A549 (cell line): ENCODE data around the gene UBE2E2. TPM values are rescaled to one million over a fixed set of nuclear protein-coding genes. Genes with fewer than 3 reads are reported as not detected.

Source experiments
- ATAC-seq, 2 experiments: fragments of 200-7000 bp in 1 of 2; fragments of >200 bp in 1 of 2; cut with Nextera tagmentation in 1 of 2; cut with Tn5 transposase in 1 of 2; 3 replicates each; pipeline versions ENCODE4 v1.8.0 to v1.9.1; 2018 to 2020; ENCODE audit warnings: mild to moderate bottlenecking in 1 of 2, moderate library complexity in 1 of 2
- CTCF ChIA-PET: fragments of 300-600 bp; sonication (Branson Sonifier 250); formaldehyde crosslinking; extraction: SDS; loops from one replicate; lab custom pipeline; 2021; ENCODE audit warnings: antibody characterized with exemption, inconsistent platforms; lab: Yijun Ruan, JAX
- POLR2A ChIA-PET: fragments of 350-600 bp; formaldehyde crosslinking; extraction: SDS; loops from one replicate; lab custom pipeline; 2021; ENCODE audit warnings: antibody characterized with exemption, inconsistent platforms; lab: Yijun Ruan, JAX
- DNase-seq, 2 experiments: peaks; one replicate each; pipeline versions ENCODE4 v3.0.0 to v3.0.0-alpha.2; 2011 to 2016; ENCODE audit warnings: low read depth in 1 of 2, low spot score in 1 of 2
- FAIRE-seq: peaks from 2 replicates; lab custom pipeline; 2011; peaks lifted over from hg19 to GRCh38; lab: Jason Lieb, UNC
- H3K27ac ChIP-seq, 2 experiments: fragments of >200 bp; sonication (Bioruptor Twin); formaldehyde crosslinking; 3 replicates each; pipeline ENCODE4 v1.5.1; 2016 to 2017
- H3K4me1 ChIP-seq: fragments of >200 bp; sonication (Bioruptor Twin); formaldehyde crosslinking; 3 replicates; pipeline ENCODE4 v1.6.1; 2016
- H3K4me2 ChIP-seq: fragments of >200 bp; sonication (Bioruptor Twin); formaldehyde crosslinking; 3 replicates; pipeline ENCODE4 v1.6.1; 2016
- H3K4me3 ChIP-seq: fragments of >200 bp; sonication (Bioruptor Twin); formaldehyde crosslinking; 3 replicates; pipeline ENCODE4 v1.5.1; 2016
- H3K9me3 ChIP-seq: fragments of >200 bp; sonication (Bioruptor Twin); formaldehyde crosslinking; 3 replicates; pipeline ENCODE4 v1.6.1; 2016
- BHLHE40 ChIP-seq: IDR thresholded peaks from 2 replicates; pipeline ENCODE4 v1.6.1; 2012; ENCODE audit warnings: low read depth, low read length, inconsistent platforms
- CBX8 ChIP-seq: fragments of 200-600 bp; sonication (generic); IDR thresholded peaks from 2 replicates; pipeline ENCODE4 v1.6.1; 2016
- CEBPB ChIP-seq, 2 experiments: fragments of >200 bp in 1 of 2; sonication (Bioruptor Twin) in 1 of 2; formaldehyde crosslinking in 1 of 2; IDR thresholded peaks; 2 replicates each; pipeline ENCODE4 v1.6.1; 2012 to 2016
- EHF ChIP-seq: fragments of 250-450 bp; sonication (Bioruptor Pico); IDR thresholded peaks from 2 replicates; pipeline ENCODE4 v1.5.0; 2020; ENCODE audit warnings: mild to moderate bottlenecking
- EHMT2 ChIP-seq: fragments of 200-600 bp; sonication (generic); IDR thresholded peaks from 2 replicates; pipeline ENCODE4 v1.6.1; 2016; ENCODE audit warnings: antibody characterized with exemption, low read depth, mild to moderate bottlenecking, moderate library complexity
- EP300 ChIP-seq, 2 experiments: fragments of >200 bp; sonication (Bioruptor Twin); formaldehyde crosslinking; IDR thresholded peaks; 2 replicates in 1 of 2; 3 replicates in 1 of 2; pipeline ENCODE4 v1.6.1; 2016 to 2017
- ESRRA ChIP-seq: fragments of 150-350 bp; IDR thresholded peaks from 2 replicates; pipeline ENCODE4 v1.6.1; 2014; ENCODE audit warnings: mild to moderate bottlenecking, low read length, borderline replicate concordance
- FOSB ChIP-seq: fragments of 250-450 bp; sonication (Bioruptor Pico); IDR thresholded peaks from 2 replicates; pipeline ENCODE4 v1.5.0; 2020; ENCODE audit warnings: mild to moderate bottlenecking, moderate library complexity
- FOSL2 ChIP-seq, 2 experiments: fragments of 450-650 bp in 1 of 2; fragments of >200 bp in 1 of 2; sonication (Bioruptor Twin) in 1 of 2; formaldehyde crosslinking; IDR thresholded peaks; 2 replicates each; pipeline versions ENCODE4 v1.5.0 to v1.6.1; 2016 to 2020; ENCODE audit warnings: mild to moderate bottlenecking in 1 of 2, moderate library complexity in 1 of 2
- GATA3 ChIP-seq: IDR thresholded peaks from 2 replicates; pipeline ENCODE4 v1.6.1; 2012; ENCODE audit warnings: borderline replicate concordance
- HOXA7 ChIP-seq: fragments of 250-450 bp; sonication (Bioruptor Pico); IDR thresholded peaks from 2 replicates; pipeline ENCODE4 v1.5.0; 2020; ENCODE audit warnings: mild to moderate bottlenecking, moderate library complexity
- JUNB ChIP-seq: fragments of >200 bp; sonication (Bioruptor Twin); formaldehyde crosslinking; IDR thresholded peaks from 2 replicates; pipeline ENCODE4 v1.6.1; 2016
- MAFK ChIP-seq: fragments of 450-650 bp; IDR thresholded peaks from 2 replicates; pipeline ENCODE4 v1.6.1; 2014; ENCODE audit not compliant: partially characterized antibody
- MYC ChIP-seq: IDR thresholded peaks from 2 replicates; pipeline ENCODE4 v1.6.1; 2012; ENCODE audit warnings: mild to moderate bottlenecking, inconsistent platforms, low read length, improper control_type of control experiment, borderline replicate concordance
- NR3C1 ChIP-seq: fragments of >200 bp; sonication (Bioruptor Twin); formaldehyde crosslinking; IDR thresholded peaks from 3 replicates; pipeline ENCODE4 v1.6.1; 2017
- POLR2AphosphoS2 ChIP-seq: conservative IDR thresholded peaks from 2 replicates; pipeline ENCODE4 v1.6.1; 2012; ENCODE audit warnings: low read length, improper control_type of control experiment, inconsistent platforms
- RCOR1 ChIP-seq: fragments of 150-350 bp; IDR thresholded peaks from 2 replicates; pipeline ENCODE4 v1.6.1; 2014; ENCODE audit warnings: antibody characterized with exemption, low read length, low read depth
- RFX5 ChIP-seq: fragments of 450-650 bp; IDR thresholded peaks from 2 replicates; pipeline ENCODE4 v1.7.1; 2014; ENCODE audit warnings: antibody characterized with exemption, mild to moderate bottlenecking, moderate library complexity
- SREBF2 ChIP-seq: fragments of 450-650 bp; IDR thresholded peaks from 2 replicates; pipeline ENCODE4 v1.6.1; 2014; ENCODE audit warnings: mild to moderate bottlenecking, moderate library complexity
- TP53 ChIP-seq: fragments of 250-450 bp; sonication (Bioruptor Pico); IDR thresholded peaks from 2 replicates; pipeline ENCODE4 v1.5.0; 2021; ENCODE audit warnings: mild to moderate bottlenecking, moderate library complexity
- ZSCAN20 ChIP-seq: fragments of 250-450 bp; sonication (Bioruptor Pico); IDR thresholded peaks from 2 replicates; pipeline ENCODE4 v1.8.0; 2022; ENCODE audit warnings: mild to moderate bottlenecking, moderate library complexity
- WGBS: methylation state at CpG from one replicate; pipeline ENCODE4 v1.1.6; 2017; ENCODE audit errors: missing lambda C conversion rate; 5-methylcytosine and 5-hydroxymethylcytosine counted together
- polyA plus RNA-seq, 4 experiments: library from polyadenylated mRNA; depleted of rRNA in 3 of 4; stranded (reverse); fragments of >200 nt; fragmentation: RNase III in 1 of 4; extraction: RNeasy Plus Mini Kit Qiagen cat#74134 plus additional on column Dnase treatment in 1 of 4; gene quantifications; 2 replicates in 3 of 4; 3 replicates in 1 of 4; pipeline ENCODE4 v1.2.3, GENCODE V29; 2011 to 2017
- TF ChIP-seq, protein P1 (sequence below): fragments of 200-600 bp; sonication (generic); IDR thresholded peaks from 2 replicates; pipeline ENCODE4 v1.6.1; 2016; ENCODE audit warnings: antibody characterized with exemption, mild to moderate bottlenecking, moderate library complexity
- TF ChIP-seq, protein P2 (sequence below): fragments of 450-650 bp; IDR thresholded peaks from 2 replicates; pipeline ENCODE4 v1.6.1; 2014; ENCODE audit warnings: antibody characterized with exemption

The UBE2E2 gene
- polyA plus RNA-seq, 2 of the 4 experiments (the other 2 are of a cell fraction) = 28.3 to 56.1 TPM

DNA sequence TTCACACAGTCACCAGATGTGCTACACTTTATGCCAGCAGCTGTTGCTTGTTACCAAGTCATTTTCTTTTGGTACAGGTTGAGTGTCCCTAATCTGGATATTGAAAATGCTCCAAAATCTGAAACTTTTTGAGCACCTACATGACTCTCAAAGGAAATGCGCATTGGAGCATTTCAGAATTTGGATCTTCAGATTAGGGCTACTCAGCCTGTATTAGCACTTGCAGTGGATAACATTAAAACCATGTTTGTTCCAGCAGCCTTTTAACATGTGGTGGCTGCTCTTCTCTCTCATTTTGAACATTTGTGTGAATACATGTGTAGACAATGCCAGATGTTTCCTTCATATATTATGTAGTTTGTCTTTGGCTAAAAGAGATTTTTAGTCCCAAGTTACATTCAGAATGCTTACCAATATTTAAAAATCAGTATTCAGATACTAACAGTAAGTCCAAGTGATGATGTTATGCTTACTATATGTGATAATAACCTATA, 371.7 kb downstream of the UBE2E2 start:
- DNase-seq (no peak), FAIRE-seq (no peak), ATAC-seq (no peak)
- CTCF ChIA-PET = no interaction called here
- TF ChIP-seq NR3C1 = no peak
- no peak for TF ChIP-seq FOSL2 (IDR thresholded peaks at IDR 0.05)
- TF ChIP-seq FOSL2 (CRISPR knock-in tag; IDR thresholded peaks at IDR 0.05) = no peak
- TF ChIP-seq CEBPB (IDR thresholded peaks at IDR 0.05) = no peak
- TF ChIP-seq, protein P1, sequence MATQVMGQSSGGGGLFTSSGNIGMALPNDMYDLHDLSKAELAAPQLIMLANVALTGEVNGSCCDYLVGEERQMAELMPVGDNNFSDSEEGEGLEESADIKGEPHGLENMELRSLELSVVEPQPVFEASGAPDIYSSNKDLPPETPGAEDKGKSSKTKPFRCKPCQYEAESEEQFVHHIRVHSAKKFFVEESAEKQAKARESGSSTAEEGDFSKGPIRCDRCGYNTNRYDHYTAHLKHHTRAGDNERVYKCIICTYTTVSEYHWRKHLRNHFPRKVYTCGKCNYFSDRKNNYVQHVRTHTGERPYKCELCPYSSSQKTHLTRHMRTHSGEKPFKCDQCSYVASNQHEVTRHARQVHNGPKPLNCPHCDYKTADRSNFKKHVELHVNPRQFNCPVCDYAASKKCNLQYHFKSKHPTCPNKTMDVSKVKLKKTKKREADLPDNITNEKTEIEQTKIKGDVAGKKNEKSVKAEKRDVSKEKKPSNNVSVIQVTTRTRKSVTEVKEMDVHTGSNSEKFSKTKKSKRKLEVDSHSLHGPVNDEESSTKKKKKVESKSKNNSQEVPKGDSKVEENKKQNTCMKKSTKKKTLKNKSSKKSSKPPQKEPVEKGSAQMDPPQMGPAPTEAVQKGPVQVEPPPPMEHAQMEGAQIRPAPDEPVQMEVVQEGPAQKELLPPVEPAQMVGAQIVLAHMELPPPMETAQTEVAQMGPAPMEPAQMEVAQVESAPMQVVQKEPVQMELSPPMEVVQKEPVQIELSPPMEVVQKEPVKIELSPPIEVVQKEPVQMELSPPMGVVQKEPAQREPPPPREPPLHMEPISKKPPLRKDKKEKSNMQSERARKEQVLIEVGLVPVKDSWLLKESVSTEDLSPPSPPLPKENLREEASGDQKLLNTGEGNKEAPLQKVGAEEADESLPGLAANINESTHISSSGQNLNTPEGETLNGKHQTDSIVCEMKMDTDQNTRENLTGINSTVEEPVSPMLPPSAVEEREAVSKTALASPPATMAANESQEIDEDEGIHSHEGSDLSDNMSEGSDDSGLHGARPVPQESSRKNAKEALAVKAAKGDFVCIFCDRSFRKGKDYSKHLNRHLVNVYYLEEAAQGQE = no peak
- TF ChIP-seq RCOR1 = no peak
- TF ChIP-seq EHMT2 = no peak
- no peak for TF ChIP-seq POLR2AphosphoS2
- TF ChIP-seq HOXA7 (CRISPR knock-in tag) = no peak
- no peak for TF ChIP-seq FOSB (CRISPR knock-in tag)
- TF ChIP-seq CBX8 = no peak
- TF ChIP-seq MYC = no peak
- TF ChIP-seq EP300 (IDR thresholded peaks at IDR 0.05) = no peak
- POLR2A ChIA-PET = no interaction called here
- Histone ChIP-seq H3K4me1 (peaks cover 42% of the 10 kb centered on the region), H3K4me2 (peak overlapping the region; percentile 72; the same call in 2 of the 3 replicates), H3K9me3 (no peaks in the 10 kb centered on the region), H3K4me3 (no peak overlapping the region), H3K27ac (peak overlapping the region; percentile 66 to 70; a peak in 5 of 6 replicates)
- WGBS = 93% methylated on average over 1 of the region's 1 CpG

DNA sequence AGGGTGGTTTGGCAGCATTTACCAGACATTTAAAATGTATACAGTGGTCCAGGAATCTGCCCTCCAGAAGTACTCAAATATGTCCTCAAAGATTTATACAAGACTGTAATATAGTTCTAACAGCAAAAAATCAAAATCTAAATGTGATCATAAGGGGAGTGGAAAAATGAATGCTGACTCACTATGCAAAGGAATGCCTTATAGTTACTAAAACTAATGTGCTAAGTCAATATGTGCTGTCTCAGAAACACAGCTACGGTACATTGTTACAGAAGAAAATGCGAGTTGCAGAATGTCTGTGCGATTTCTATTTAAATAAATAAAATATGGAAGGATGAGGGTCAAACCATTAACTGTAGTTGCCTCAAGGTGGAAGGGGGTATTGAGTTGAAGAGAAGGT, 372.6 kb downstream of the UBE2E2 start:
- DNase-seq (peak in 1 of 2 experiments; percentile 62), FAIRE-seq (peak; percentile 56)
- no peak overlapping the region; the same call in 2 of the 3 replicates for H3K4me3 ChIP-seq

More for the DNA sequence above, 372.6 kb downstream of the UBE2E2 start:
- H3K27ac ChIP-seq = peak overlapping the region; percentile 66 to 70; a peak in 5 of 6 replicates
- peak overlapping the region; percentile 72 for H3K4me2 ChIP-seq
- TF ChIP-seq NR3C1 (no peak), FOSL2 (IDR thresholded peaks at IDR 0.05) (0 out of 2 replicates have a peak, but pooled peaks have one; percentile 13), FOSL2 (CRISPR knock-in tag; IDR thresholded peaks at IDR 0.05) (peak; percentile 69), FOSB (CRISPR knock-in tag) (no peak), JUNB (0 out of 2 replicates have a peak, but pooled peaks have one; percentile 30), BHLHE40 (no peak), ZSCAN20 (CRISPR knock-in tag) (no peak), ESRRA (no peak), MAFK (peak; percentile 79), TP53 (CRISPR knock-in tag) (no peak), SREBF2 (no peak), EHF (CRISPR knock-in tag) (no peak), MYC (no peak), GATA3 (no peak), POLR2AphosphoS2 (no peak), RFX5 (no peak)
- TF ChIP-seq, protein P2, sequence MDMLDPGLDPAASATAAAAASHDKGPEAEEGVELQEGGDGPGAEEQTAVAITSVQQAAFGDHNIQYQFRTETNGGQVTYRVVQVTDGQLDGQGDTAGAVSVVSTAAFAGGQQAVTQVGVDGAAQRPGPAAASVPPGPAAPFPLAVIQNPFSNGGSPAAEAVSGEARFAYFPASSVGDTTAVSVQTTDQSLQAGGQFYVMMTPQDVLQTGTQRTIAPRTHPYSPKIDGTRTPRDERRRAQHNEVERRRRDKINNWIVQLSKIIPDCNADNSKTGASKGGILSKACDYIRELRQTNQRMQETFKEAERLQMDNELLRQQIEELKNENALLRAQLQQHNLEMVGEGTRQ = no peak
- TF ChIP-seq, protein P1 = no peak
- WGBS = 3% methylated on average over 3 of the region's 3 CpGs
- CTCF ChIA-PET = no interaction called here
- H3K9me3 ChIP-seq = no peaks in the 10 kb centered on the region
- POLR2A ChIA-PET = no interaction called here
- H3K4me1 ChIP-seq = peaks cover 41% of the 10 kb centered on the region
- ATAC-seq = peak in 1 of 2 experiments; percentile 70; a peak in 3 of 6 replicates
